ENCODE results near the gene CILP2.

CILP2 gene

DNA sequence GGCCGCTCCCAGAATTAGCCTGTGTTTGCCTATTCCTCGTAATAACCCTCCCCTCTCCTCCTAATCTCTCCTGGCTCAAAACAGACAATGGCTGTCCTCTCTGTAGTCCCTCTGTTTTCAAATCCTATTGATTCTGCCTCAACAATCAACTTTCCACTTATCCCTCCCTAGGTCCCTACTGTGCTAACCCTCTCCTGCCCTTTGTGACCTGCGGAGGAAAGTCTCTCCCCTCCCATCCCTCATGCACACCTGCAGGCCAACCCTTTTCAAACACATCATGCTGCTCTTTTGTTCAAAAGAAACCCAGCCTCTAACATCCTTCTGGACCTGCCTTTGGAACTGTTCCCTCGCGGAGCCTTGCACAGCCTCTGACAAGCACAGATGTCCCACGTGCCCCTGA, 37.3 kb downstream of the CILP2 start:
- Histone ChIP-seq H3K9ac (no peak overlapping the region), H3K27ac (no peak overlapping the region), H3K4me2 (ENCODE audit: low read length) (no peak overlapping the region), H3K27me3 (ENCODE audit: control insufficient read depth, insufficient read depth, low read length) (no peaks in the 10 kb centered on the region), H3K4me1 (no peaks in the 10 kb centered on the region), H3K9me3 (ENCODE audit: control insufficient read depth, low read length) (no peaks in the 10 kb centered on the region), H3K4me3 (ENCODE audit: low read depth, low read length) (no peak overlapping the region), H3K36me3 (ENCODE audit: control insufficient read depth, insufficient read depth, low read length) (no peaks in the 10 kb centered on the region), H2AFZ (no peak overlapping the region), H3K79me2 (no peaks in the 10 kb centered on the region)
- TF ChIP-seq, protein P1, sequence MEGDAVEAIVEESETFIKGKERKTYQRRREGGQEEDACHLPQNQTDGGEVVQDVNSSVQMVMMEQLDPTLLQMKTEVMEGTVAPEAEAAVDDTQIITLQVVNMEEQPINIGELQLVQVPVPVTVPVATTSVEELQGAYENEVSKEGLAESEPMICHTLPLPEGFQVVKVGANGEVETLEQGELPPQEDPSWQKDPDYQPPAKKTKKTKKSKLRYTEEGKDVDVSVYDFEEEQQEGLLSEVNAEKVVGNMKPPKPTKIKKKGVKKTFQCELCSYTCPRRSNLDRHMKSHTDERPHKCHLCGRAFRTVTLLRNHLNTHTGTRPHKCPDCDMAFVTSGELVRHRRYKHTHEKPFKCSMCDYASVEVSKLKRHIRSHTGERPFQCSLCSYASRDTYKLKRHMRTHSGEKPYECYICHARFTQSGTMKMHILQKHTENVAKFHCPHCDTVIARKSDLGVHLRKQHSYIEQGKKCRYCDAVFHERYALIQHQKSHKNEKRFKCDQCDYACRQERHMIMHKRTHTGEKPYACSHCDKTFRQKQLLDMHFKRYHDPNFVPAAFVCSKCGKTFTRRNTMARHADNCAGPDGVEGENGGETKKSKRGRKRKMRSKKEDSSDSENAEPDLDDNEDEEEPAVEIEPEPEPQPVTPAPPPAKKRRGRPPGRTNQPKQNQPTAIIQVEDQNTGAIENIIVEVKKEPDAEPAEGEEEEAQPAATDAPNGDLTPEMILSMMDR (IDR thresholded peaks at IDR 0.05), result no peak

DNA sequence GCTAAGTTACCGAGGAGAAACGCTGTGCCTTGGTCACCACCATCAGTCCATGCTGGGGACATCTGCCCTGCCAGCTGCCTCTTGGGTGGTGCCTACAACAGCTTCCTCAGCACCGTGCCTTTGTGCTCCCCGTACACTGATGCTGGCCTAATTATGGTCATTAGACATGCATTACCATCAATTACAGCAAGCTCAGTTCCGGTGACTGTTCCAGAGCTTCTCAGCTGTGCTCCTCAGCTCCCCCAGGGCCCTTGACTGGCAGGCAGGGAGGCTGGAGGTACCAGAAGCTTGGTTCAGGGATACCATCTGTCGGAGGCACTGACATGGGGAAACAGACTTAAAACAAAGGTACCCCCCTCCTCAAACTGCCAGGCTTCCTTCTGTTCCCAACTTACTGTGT, 40.2 kb downstream of the CILP2 start:
- no peak overlapping the region for H3K4me2 ChIP-seq (ENCODE audit: low read length)
- H3K36me3 ChIP-seq (ENCODE audit: control insufficient read depth, insufficient read depth, low read length), result no peaks in the 10 kb centered on the region
- no peaks in the 10 kb centered on the region for H3K9me3 ChIP-seq (ENCODE audit: control insufficient read depth, low read length)
- no peaks in the 10 kb centered on the region for H3K79me2 ChIP-seq
- H3K4me1 ChIP-seq, result no peaks in the 10 kb centered on the region
- H3K27ac ChIP-seq, result no peak overlapping the region
- no peak overlapping the region for H3K9ac ChIP-seq
- no peak overlapping the region for H3K4me3 ChIP-seq (ENCODE audit: low read depth, low read length)
- TF ChIP-seq, protein P1 (IDR thresholded peaks at IDR 0.05), result no peak
- no peaks in the 10 kb centered on the region for H3K27me3 ChIP-seq (ENCODE audit: control insufficient read depth, insufficient read depth, low read length)
- H2AFZ ChIP-seq, result no peak overlapping the region

DNA sequence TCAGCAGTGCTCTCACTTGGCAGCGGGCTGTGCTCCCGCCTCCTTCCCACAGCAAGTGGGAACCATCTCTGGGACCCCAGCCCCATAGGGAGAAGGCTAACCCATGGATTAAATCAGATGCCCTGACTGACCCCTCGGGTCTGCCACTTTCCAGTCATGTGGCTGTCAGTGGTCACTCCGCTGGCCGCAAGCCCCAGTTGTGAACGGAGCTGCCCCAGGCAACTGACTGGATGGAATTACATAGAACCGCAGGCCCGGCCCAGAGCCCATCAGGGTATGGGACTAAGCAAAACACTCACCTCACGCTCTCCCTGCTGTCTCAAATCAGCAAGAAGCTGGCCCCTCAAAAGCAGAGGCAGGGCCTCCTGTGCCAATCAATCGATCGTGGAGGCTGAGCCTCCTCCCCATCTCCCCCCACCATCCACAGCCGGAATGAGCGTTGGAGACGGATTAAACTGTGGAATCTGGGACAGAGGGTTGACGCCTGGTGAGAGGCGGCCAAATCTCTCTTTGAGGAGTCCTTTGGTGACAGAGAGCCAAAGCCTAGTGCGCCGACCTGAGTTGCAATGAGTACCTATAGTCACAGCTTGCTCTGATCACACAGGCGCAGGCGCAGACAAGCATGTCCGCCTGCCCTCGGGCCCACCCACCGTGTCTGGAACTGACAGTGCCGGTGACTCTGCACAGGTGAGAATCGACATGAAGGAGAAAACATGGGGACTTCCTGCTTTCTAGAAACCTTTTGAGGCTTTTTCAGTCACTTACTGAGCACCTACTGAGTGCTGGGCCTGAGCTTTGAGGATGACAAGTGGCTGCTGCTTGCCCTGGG, 41.7 kb downstream of the CILP2 start:
- H2AFZ ChIP-seq, result no peak overlapping the region

DNA sequence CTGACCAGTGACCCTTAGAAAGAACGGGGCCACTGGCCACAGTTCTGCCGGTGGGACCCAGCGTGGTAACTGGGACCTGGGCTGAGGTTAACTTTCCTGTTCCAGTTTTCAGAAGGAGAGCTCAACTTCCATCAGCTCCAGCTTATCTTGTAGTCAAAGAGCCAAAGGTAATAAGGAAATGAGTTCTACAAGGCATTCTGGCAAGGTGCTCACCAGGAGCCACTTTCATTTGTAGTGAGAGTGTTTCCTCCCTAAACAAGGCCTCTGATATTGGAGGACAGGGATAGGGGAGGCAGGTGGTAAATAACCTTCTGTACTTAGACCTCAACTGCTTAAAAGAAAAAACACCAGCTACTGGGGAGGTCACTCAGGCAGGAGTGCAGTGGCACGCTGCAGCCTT, 42.4 kb downstream of the CILP2 start:
- Histone ChIP-seq H3K4me2 (ENCODE audit: low read length) (no peak overlapping the region), H3K27ac (no peak overlapping the region), H3K4me3 (ENCODE audit: low read depth, low read length) (no peak overlapping the region), H3K9ac (no peak overlapping the region), H3K36me3 (ENCODE audit: control insufficient read depth, insufficient read depth, low read length) (no peaks in the 10 kb centered on the region), H2AFZ (no peak overlapping the region), H3K79me2 (no peaks in the 10 kb centered on the region), H3K4me1 (no peaks in the 10 kb centered on the region), H3K9me3 (ENCODE audit: control insufficient read depth, low read length) (no peaks in the 10 kb centered on the region), H3K27me3 (ENCODE audit: control insufficient read depth, insufficient read depth, low read length) (no peaks in the 10 kb centered on the region)
- TF ChIP-seq, protein P1 (IDR thresholded peaks at IDR 0.05), result no peak

More for the DNA sequence above, 41.7 kb downstream of the CILP2 start:
- H3K27ac ChIP-seq, result no peak overlapping the region
- no peaks in the 10 kb centered on the region for H3K4me1 ChIP-seq
- TF ChIP-seq, protein P1 (IDR thresholded peaks at IDR 0.05), result no peak
- H3K4me2 ChIP-seq (ENCODE audit: low read length), result no peak overlapping the region
- no peak overlapping the region for H3K4me3 ChIP-seq (ENCODE audit: low read depth, low read length)
- H3K9ac ChIP-seq, result no peak overlapping the region
- H3K27me3 ChIP-seq (ENCODE audit: control insufficient read depth, insufficient read depth, low read length), result no peaks in the 10 kb centered on the region
- no peaks in the 10 kb centered on the region for H3K9me3 ChIP-seq (ENCODE audit: control insufficient read depth, low read length)
- no peaks in the 10 kb centered on the region for H3K79me2 ChIP-seq
- H3K36me3 ChIP-seq (ENCODE audit: control insufficient read depth, insufficient read depth, low read length), result no peaks in the 10 kb centered on the region

DNA sequence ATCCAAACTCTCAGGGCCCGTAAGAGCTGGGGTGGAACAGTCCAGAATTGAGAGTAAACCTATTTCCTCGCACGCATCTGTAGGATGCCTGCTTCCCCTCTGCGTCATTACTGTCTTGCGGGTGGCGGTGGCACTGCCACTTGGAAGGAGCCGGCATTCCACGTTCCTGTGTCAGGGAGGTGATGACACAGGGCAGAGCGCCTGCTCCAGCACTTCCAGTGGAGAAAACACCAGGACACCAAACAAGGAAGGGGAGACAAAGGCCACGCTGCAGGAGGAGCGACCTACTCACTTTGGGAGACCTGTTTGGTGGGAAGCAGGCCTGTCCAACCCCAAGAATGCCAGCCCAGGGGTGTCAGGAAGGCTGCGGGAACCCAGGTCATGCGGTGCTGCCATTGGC, 43.3 kb downstream of the CILP2 start:
- Histone ChIP-seq H3K27me3 (ENCODE audit: control insufficient read depth, insufficient read depth, low read length) (no peaks in the 10 kb centered on the region), H3K9me3 (ENCODE audit: control insufficient read depth, low read length) (no peaks in the 10 kb centered on the region), H3K4me2 (ENCODE audit: low read length) (no peak overlapping the region), H3K27ac (no peak overlapping the region), H2AFZ (no peak overlapping the region), H3K4me1 (no peaks in the 10 kb centered on the region), H3K36me3 (ENCODE audit: control insufficient read depth, insufficient read depth, low read length) (no peaks in the 10 kb centered on the region), H3K79me2 (no peaks in the 10 kb centered on the region), H3K9ac (no peak overlapping the region), H3K4me3 (ENCODE audit: low read depth, low read length) (no peak overlapping the region)
- TF ChIP-seq, protein P1 (IDR thresholded peaks at IDR 0.05), result no peak

Data from parathyroid adenoma (tissue), 2 donors.